Measurements from ENCODE around the gene NRG3. TPM values are rescaled to one million over a fixed set of nuclear protein-coding genes. Genes with fewer than 3 reads are reported as not detected.

Gene NRG3
- total and polyA plus RNA-seq, 2 donors (not counting 1 experiment from before 2014, with no cell fraction given), result not detected

DNA sequence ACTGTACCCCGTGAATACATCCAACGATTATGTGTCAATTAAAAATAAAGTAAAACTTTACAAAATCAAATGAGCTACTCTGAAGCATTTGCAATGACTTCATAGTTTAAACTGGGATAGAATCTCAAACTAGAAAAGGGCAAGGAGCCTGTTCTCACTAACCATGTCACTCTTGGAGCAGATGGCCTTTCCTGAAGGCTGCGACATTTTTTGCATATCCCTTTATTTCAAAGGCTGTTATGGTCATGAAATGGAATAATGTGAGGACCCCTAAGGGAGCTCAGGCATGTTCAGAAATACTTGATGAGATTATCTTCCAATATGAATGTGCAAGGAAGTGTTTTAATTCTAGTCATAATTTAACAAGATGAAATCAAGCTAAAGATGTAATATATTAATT lies 679.4 kb downstream of the NRG3 start:
- no peaks in the 10 kb centered on the region for H3K27me3 ChIP-seq (ENCODE audit: control insufficient read depth, insufficient read depth, low read length)
- no peaks in the 10 kb centered on the region for H3K9me3 ChIP-seq (ENCODE audit: control insufficient read depth, insufficient read depth, low read depth, low read length)
- no peaks in the 10 kb centered on the region for H4K20me1 ChIP-seq (ENCODE audit: control insufficient read depth, extremely low read depth, insufficient read depth, low read length)
- H3K9ac ChIP-seq (ENCODE audit: insufficient read depth, low read length), result no peak overlapping the region
- no peaks in the 10 kb centered on the region for H3K4me1 ChIP-seq (ENCODE audit: control insufficient read depth, extremely low read depth, insufficient read depth, low read length)
- H2AFZ ChIP-seq (ENCODE audit: low read length), result no peak overlapping the region
- no peak overlapping the region for H3K4me3 ChIP-seq (replicated peaks in 1 of 4; ENCODE audit: control extremely low read depth in 1 of 4, insufficient read depth in 1 of 4, low read depth in 3 of 4, low read length in 4 of 4)
- H3K79me2 ChIP-seq (ENCODE audit: control insufficient read depth, insufficient read depth, low read length), result no peaks in the 10 kb centered on the region
- no peak for DNase-seq (ENCODE audit: low read depth in 2 of 2)
- no peaks in the 10 kb centered on the region for H3K36me3 ChIP-seq (ENCODE audit: control insufficient read depth, insufficient read depth, low read length)
- no peak overlapping the region for H3K27ac ChIP-seq (ENCODE audit: insufficient read depth, low read length)
- H3K4me2 ChIP-seq (ENCODE audit: extremely low read depth, insufficient read depth, low read length), result no peak overlapping the region
- TF ChIP-seq, protein P1, sequence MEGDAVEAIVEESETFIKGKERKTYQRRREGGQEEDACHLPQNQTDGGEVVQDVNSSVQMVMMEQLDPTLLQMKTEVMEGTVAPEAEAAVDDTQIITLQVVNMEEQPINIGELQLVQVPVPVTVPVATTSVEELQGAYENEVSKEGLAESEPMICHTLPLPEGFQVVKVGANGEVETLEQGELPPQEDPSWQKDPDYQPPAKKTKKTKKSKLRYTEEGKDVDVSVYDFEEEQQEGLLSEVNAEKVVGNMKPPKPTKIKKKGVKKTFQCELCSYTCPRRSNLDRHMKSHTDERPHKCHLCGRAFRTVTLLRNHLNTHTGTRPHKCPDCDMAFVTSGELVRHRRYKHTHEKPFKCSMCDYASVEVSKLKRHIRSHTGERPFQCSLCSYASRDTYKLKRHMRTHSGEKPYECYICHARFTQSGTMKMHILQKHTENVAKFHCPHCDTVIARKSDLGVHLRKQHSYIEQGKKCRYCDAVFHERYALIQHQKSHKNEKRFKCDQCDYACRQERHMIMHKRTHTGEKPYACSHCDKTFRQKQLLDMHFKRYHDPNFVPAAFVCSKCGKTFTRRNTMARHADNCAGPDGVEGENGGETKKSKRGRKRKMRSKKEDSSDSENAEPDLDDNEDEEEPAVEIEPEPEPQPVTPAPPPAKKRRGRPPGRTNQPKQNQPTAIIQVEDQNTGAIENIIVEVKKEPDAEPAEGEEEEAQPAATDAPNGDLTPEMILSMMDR (conservative IDR thresholded peaks at IDR 0.05 in 1 of 2, IDR thresholded peaks at IDR 0.05 in 1 of 2; ENCODE audit: low read depth in 1 of 2, low read length in 2 of 2), result no peak
- no peak for TF ChIP-seq EZH2 (IDR thresholded peaks at IDR 0.05; ENCODE audit: low read length, missing control alignments)

DNA sequence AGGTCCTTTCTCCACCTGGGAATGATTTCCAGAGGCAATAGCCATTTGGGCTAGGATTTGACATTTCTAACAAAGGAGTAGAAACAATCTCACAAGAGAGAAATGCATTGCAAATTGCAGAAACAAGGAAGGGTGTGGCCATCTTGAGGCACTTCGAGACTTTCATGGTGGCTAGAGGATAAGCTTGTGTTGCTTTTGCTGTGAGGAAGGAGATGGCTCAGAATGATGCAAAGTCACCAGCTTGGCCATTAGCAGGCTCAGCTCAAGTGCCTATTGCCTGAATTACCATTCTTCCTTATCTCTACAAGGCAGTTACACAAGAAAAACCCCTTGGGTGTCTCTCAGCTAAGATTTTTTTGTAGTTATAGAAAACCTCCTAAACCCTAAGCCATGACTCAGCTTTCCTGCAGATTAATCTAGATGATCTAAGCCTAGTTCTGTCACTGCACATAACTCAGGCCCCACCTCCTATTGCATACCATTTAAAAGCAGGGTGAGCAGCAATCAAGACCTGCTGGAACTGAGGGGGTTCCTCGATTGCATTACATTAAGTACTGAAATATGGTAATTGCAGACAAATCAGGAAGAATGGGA lies 683.1 kb downstream of the NRG3 start:
- TF ChIP-seq, protein P1 (conservative IDR thresholded peaks at IDR 0.05 in 1 of 2, IDR thresholded peaks at IDR 0.05 in 1 of 2; ENCODE audit: low read depth in 1 of 2, low read length in 2 of 2), result no peak
- no peak overlapping the region for H2AFZ ChIP-seq (ENCODE audit: low read length)
- H3K27me3 ChIP-seq (ENCODE audit: control insufficient read depth, insufficient read depth, low read length), result no peaks in the 10 kb centered on the region
- no peak overlapping the region for H3K9ac ChIP-seq (ENCODE audit: insufficient read depth, low read length)
- no peak overlapping the region for H3K4me3 ChIP-seq (replicated peaks in 1 of 4; ENCODE audit: control extremely low read depth in 1 of 4, insufficient read depth in 1 of 4, low read depth in 3 of 4, low read length in 4 of 4)
- no peaks in the 10 kb centered on the region for H3K9me3 ChIP-seq (ENCODE audit: control insufficient read depth, insufficient read depth, low read depth, low read length)
- H3K4me2 ChIP-seq (ENCODE audit: extremely low read depth, insufficient read depth, low read length), result no peak overlapping the region
- no peaks in the 10 kb centered on the region for H3K4me1 ChIP-seq (ENCODE audit: control insufficient read depth, extremely low read depth, insufficient read depth, low read length)
- no peak overlapping the region for H3K27ac ChIP-seq (ENCODE audit: insufficient read depth, low read length)
- peak in 1 of 2 donors; percentile 20 for DNase-seq (ENCODE audit: low read depth in 2 of 2)
- no peaks in the 10 kb centered on the region for H3K79me2 ChIP-seq (ENCODE audit: control insufficient read depth, insufficient read depth, low read length)
- H3K36me3 ChIP-seq (ENCODE audit: control insufficient read depth, insufficient read depth, low read length), result no peaks in the 10 kb centered on the region
- no peaks in the 10 kb centered on the region for H4K20me1 ChIP-seq (ENCODE audit: control insufficient read depth, extremely low read depth, insufficient read depth, low read length)

DNA sequence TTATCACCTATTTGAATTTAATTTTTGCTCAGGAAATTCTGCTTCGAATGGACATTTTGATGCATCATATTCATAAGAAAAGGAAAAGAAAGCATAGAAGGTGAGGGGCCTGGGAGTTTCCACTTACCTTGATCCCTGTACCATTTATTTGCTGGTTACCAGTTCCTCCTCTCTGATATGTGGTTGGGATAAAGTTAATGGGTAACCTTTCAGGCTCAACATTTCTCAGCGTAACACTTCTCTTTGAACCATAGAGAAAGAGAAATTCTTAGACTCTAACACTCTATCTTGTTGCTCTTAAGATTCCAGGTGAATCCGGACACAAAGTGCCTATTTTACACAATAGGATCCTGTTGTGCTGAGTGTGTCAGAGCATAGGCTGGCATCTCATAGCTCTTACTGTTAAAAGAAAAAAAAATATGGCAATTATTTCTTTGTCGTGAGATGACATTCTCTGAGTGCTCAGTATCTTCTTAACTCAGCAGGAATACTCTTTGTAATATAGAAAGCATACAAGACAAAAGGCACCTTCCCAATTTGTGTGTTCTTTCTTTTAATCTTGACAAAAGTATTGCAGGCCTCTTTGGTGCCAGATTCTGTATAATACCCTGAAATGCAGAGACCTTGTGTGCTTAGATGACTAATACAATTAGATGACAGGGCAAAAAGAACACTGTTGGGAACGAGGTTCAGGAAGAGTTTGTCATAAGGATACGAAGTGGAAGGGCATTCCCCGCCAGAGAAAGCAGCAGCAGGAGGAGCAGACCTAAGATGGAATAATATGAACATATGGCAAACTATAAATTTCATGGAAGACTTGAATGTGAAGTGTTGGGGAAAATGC lies 689.6 kb downstream of the NRG3 start:
- peak in 1 of 2 donors; percentile 10 for DNase-seq (ENCODE audit: low read depth in 2 of 2)
- no peaks in the 10 kb centered on the region for H3K9me3 ChIP-seq (ENCODE audit: control insufficient read depth, insufficient read depth, low read depth, low read length)
- no peaks in the 10 kb centered on the region for H3K27me3 ChIP-seq (ENCODE audit: control insufficient read depth, insufficient read depth, low read length)
- H3K4me3 ChIP-seq (replicated peaks in 1 of 4; ENCODE audit: control extremely low read depth in 1 of 4, insufficient read depth in 1 of 4, low read depth in 3 of 4, low read length in 4 of 4), result no peak overlapping the region
- H3K79me2 ChIP-seq (ENCODE audit: control insufficient read depth, insufficient read depth, low read length), result no peaks in the 10 kb centered on the region
- H2AFZ ChIP-seq (ENCODE audit: low read length), result no peak overlapping the region
- H3K36me3 ChIP-seq (ENCODE audit: control insufficient read depth, insufficient read depth, low read length), result no peaks in the 10 kb centered on the region
- H4K20me1 ChIP-seq (ENCODE audit: control insufficient read depth, extremely low read depth, insufficient read depth, low read length), result no peaks in the 10 kb centered on the region
- no peak overlapping the region for H3K9ac ChIP-seq (ENCODE audit: insufficient read depth, low read length)
- TF ChIP-seq EZH2 (IDR thresholded peaks at IDR 0.05; ENCODE audit: low read length, missing control alignments), result no peak
- TF ChIP-seq, protein P1 (conservative IDR thresholded peaks at IDR 0.05 in 1 of 2, IDR thresholded peaks at IDR 0.05 in 1 of 2; ENCODE audit: low read depth in 1 of 2, low read length in 2 of 2), result no peak
- no peaks in the 10 kb centered on the region for H3K4me1 ChIP-seq (ENCODE audit: control insufficient read depth, extremely low read depth, insufficient read depth, low read length)
- H3K4me2 ChIP-seq (ENCODE audit: extremely low read depth, insufficient read depth, low read length), result no peak overlapping the region
- no peak overlapping the region for H3K27ac ChIP-seq (ENCODE audit: insufficient read depth, low read length)

All from fibroblast of lung (primary cell).